Adrenal gland (tissue), 5 donors: Measurements from ENCODE around the gene MAPKAP1.

Source experiments
- POLR2A ChIP-seq, 2 donors: fragments of 450-650 bp; IDR thresholded peaks; one replicate each; pipeline ENCODE4 v1.6.1; 2017; ENCODE audit warnings: antibody characterized with exemption in 2 of 2, mild to moderate bottlenecking in 2 of 2, moderate library complexity in 1 of 2
- TF ChIP-seq, protein P1 (sequence below), 6 experiments: fragments of 450-650 bp in 4 of 6; fragments of 200-600 bp in 2 of 6; sonication (generic) in 1 of 6; IDR thresholded peaks; 1 replicate in 5 of 6; 2 replicates in 1 of 6; pipeline versions ENCODE4 v1.5.1 to v1.8.0; 2016 to 2021; ENCODE audit warnings: antibody characterized with exemption in 6 of 6, mild to moderate bottlenecking in 2 of 6, moderate library complexity in 1 of 6
- donor health status: DM: no; HTN: no; CAD: no.

- TF ChIP-seq, protein P1, sequence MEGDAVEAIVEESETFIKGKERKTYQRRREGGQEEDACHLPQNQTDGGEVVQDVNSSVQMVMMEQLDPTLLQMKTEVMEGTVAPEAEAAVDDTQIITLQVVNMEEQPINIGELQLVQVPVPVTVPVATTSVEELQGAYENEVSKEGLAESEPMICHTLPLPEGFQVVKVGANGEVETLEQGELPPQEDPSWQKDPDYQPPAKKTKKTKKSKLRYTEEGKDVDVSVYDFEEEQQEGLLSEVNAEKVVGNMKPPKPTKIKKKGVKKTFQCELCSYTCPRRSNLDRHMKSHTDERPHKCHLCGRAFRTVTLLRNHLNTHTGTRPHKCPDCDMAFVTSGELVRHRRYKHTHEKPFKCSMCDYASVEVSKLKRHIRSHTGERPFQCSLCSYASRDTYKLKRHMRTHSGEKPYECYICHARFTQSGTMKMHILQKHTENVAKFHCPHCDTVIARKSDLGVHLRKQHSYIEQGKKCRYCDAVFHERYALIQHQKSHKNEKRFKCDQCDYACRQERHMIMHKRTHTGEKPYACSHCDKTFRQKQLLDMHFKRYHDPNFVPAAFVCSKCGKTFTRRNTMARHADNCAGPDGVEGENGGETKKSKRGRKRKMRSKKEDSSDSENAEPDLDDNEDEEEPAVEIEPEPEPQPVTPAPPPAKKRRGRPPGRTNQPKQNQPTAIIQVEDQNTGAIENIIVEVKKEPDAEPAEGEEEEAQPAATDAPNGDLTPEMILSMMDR (IDR thresholded peaks at IDR 0.05), result no peak
- TF ChIP-seq POLR2A (IDR thresholded peaks at IDR 0.05), result no peak
These were observed 102.8 kb downstream of the MAPKAP1 start for GRCh38 chr9:125604196-125604595.
